ENCODE measurements around the gene PTPRH. TPM values are rescaled to one million over a fixed set of nuclear protein-coding genes. Genes with fewer than 3 reads are reported as not detected.

The PTPRH gene
- total and polyA plus RNA-seq, 7 experiments from 2014 or later = 0.56 TPM; not detected in 6

DNA sequence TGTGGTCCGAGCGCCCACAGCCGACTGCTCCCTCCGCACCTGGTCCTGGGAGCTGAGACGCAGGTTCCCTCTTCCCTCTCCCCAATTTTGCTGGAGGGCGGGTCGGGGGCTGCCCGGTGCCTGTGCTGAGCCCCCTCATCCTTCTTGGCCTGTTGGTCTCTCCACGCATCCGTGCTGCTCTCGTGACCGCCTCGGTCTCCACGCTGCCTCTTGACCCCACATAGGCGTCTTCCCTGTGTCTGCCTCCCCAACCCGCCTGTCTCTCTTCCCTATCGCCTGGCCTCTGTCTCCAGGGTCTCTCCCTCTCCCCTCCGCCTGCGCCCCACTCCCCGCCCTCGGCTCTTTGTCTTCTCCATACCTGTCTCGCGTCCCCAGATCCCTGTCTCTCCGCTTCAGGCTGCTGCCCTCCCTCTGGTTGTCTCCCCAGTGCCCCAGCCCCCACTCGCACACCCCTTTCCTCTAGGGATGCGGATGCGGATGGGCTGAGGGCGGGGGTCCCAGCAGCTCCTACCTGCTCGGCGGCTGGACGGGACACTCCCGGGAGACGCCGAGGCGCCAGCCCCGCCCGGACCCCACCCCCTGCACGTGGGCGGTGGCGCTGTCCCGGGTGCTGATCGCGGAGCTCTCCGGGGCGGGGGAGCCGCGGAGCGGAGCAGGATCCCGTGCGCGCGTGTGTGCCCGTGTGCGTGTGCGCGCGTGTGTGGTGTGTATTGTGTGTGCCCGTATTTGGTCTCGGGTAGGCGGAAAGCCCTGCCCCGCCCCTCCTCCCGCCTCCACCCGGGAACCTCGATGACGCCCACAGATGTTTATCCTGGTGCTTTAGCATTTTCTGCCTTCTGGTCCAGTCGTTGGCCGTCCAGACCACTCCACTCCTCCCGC, 29.5 kb downstream of the PTPRH start, which contains the start of gene SYT5:
Gene SYT5 (minus strand): TSS at position 684 of the 879 bp plus-strand sequence. CDS start 1,248 bp downstream, outside the sequence.
- POLR2A ChIA-PET = interaction anchor here (2.0 kb wide), 1 partner anchor 79 kb away, joined by 5 read pairs; the partner anchor contains the start of gene PPP6R1
- Mint-ChIP-seq H3K36me3 (peaks cover 0 to 4% (median 0%) of the 10 kb centered on the region in 5 donors), H3K27ac (peak within 1 kb of the TSS; percentile 38 to 94 (median 86)), H3K9me3 (peaks cover 0 to 6% (median 0%) of the 10 kb centered on the region in 11 donors), H3K4me3 (peak within 1 kb of the TSS; percentile 79 to 86 (median 83)), H3K4me1 (peaks cover 9 to 31% (median 19%) of the 10 kb centered on the region in 7 donors), H3K27me3 (peaks cover 55 to 72% (median 62%) of the 10 kb centered on the region in 5 donors)
- intact Hi-C loops (cut with micrococcal nuclease) = loop anchor here (1.0 to 5.0 kb wide), 11 partner anchors 20 to 296 kb away; partner anchors contain the start of genes KMT5C (in 2 of the 2), PPP6R1 (in 2 of the 2), PPP1R12C (in 1 of the 2) and RPL28 (in 1 of the 2)
- ATAC-seq = peak; percentile 60
- peak; percentile 21 to 90 (median 60) for DNase-seq
- no peaks in the 10 kb centered on the region for H3K9me3 ChIP-seq (ENCODE audit: control insufficient read depth in 2 of 3, low read length in 3 of 3)
- no peaks in the 10 kb centered on the region for H3K36me3 ChIP-seq (ENCODE audit: control insufficient read depth in 2 of 3, insufficient read depth in 3 of 3, low read length in 3 of 3)
- peak within 1 kb of the TSS; percentile 64 for H3K4me3 ChIP-seq (ENCODE audit: low read length)
- CTCF ChIA-PET = interaction anchor here (0.6 kb wide), 1 partner anchor 239 kb away, joined by 4 read pairs; no protein-coding TSS in a partner anchor
- H3K27ac ChIP-seq (ENCODE audit: low read depth, low read length) = peak within 1 kb of the TSS; percentile 41
- peaks cover 11 to 27% of the 10 kb centered on the region in 2 donors for H3K4me1 ChIP-seq (ENCODE audit: control insufficient read depth in 2 of 2, insufficient read depth in 2 of 2, low read length in 2 of 2)
- peaks cover 13 to 42% of the 10 kb centered on the region in 2 donors for H3K27me3 ChIP-seq (ENCODE audit: control insufficient read depth in 2 of 2, insufficient read depth in 2 of 2, low read length in 2 of 2)

DNA sequence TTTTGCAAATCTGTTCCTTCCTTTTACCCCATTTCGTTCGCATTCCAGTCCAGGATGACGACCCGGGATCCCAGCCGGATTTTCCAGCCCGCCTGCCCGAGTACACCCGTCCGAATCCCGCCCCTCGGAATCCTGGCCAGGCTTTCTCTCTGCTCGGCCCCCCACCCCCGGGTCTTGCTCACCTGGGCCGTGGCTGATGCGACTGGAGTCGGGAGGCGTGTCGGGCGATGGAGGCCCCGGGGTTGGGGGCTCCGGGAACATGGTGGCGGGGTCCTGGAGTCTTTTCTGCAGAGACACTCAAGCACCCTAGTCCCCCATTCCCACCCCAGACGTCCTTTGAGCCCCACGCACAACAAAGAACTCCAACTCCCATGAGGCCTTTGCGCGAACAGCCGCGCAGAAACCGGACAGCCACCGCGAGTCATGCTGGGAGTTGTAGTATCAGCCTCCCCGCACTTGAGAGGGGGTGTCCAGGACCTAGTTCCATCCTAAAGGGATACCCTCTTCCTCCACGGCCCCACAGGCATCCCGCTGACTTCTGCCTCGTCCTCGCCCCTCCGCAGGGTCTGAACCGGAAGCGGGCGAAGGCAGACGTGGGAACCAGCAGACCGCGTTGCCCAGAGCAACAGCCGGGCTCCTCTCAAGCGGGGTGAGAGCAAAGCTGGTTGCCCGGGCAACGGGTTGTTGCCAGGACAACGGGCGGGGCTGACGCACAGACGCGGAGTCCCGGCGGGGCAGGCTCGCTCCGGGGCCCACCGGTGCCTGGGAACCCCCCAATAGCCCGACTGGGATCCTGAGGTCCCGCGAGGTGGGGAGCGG, 30.3 kb downstream of the PTPRH start:
- H3K36me3 ChIP-seq (ENCODE audit: control insufficient read depth in 2 of 3, insufficient read depth in 3 of 3, low read length in 3 of 3) = no peaks in the 10 kb centered on the region
- peaks cover 15 to 32% of the 10 kb centered on the region in 2 donors for H3K4me1 ChIP-seq (ENCODE audit: control insufficient read depth in 2 of 2, insufficient read depth in 2 of 2, low read length in 2 of 2)
- DNase-seq (peak; percentile 87 to 98 (median 92)), ATAC-seq (peak; percentile 93)
- H3K9me3 ChIP-seq (ENCODE audit: control insufficient read depth in 2 of 3, low read length in 3 of 3) = no peaks in the 10 kb centered on the region
- CTCF ChIA-PET = no interaction called here
- peak overlapping the region; percentile 41 for H3K27ac ChIP-seq (ENCODE audit: low read depth, low read length)
- peak overlapping the region; percentile 64 for H3K4me3 ChIP-seq (ENCODE audit: low read length)
- H3K36me3 Mint-ChIP-seq = peaks cover 0 to 4% (median 0%) of the 10 kb centered on the region in 5 donors
- H3K27me3 Mint-ChIP-seq = peaks cover 63 to 79% (median 67%) of the 10 kb centered on the region in 5 donors
- peaks cover 13 to 50% of the 10 kb centered on the region in 2 donors for H3K27me3 ChIP-seq (ENCODE audit: control insufficient read depth in 2 of 2, insufficient read depth in 2 of 2, low read length in 2 of 2)
- H3K9me3 Mint-ChIP-seq = peaks cover 0 to 6% (median 0%) of the 10 kb centered on the region in 11 donors
- intact Hi-C loops (cut with micrococcal nuclease) = loop anchor here (1.0 to 5.0 kb wide), 11 partner anchors 19 to 297 kb away; partner anchors contain the start of genes KMT5C (in 2 of the 2), PPP6R1 (in 2 of the 2), PPP1R12C (in 1 of the 2) and RPL28 (in 1 of the 2)
- peak overlapping the region; percentile 49 to 85 (median 82) for H3K4me3 Mint-ChIP-seq
- POLR2A ChIA-PET = interaction anchor here (2.0 kb wide), 1 partner anchor 80 kb away, joined by 5 read pairs; the partner anchor contains the start of gene PPP6R1
- H3K4me1 Mint-ChIP-seq = peaks cover 9 to 36% (median 26%) of the 10 kb centered on the region in 7 donors
- H3K27ac Mint-ChIP-seq = peak overlapping the region; percentile 38 to 94 (median 86)

GRCh38 chr19:55176076-55176475, 33.2 kb downstream of the PTPRH start:
- Mint-ChIP-seq H3K27ac (no peak overlapping the region), H3K9me3 (peaks cover 0 to 11% (median 4%) of the 10 kb centered on the region in 11 donors), H3K27me3 (peaks cover 69 to 83% (median 78%) of the 10 kb centered on the region in 5 donors), H3K36me3 (peaks cover 0 to 4% (median 0%) of the 10 kb centered on the region in 5 donors), H3K4me1 (peaks cover 14 to 48% (median 36%) of the 10 kb centered on the region in 7 donors), H3K4me3 (no peak overlapping the region)
- ATAC-seq = no peak
- Histone ChIP-seq H3K27ac (ENCODE audit: low read depth, low read length) (no peak overlapping the region), H3K36me3 (ENCODE audit: control insufficient read depth in 2 of 3, insufficient read depth in 3 of 3, low read length in 3 of 3) (no peaks in the 10 kb centered on the region), H3K27me3 (ENCODE audit: control insufficient read depth in 2 of 2, insufficient read depth in 2 of 2, low read length in 2 of 2) (peaks cover 12 to 49% of the 10 kb centered on the region in 2 donors), H3K9me3 (ENCODE audit: control insufficient read depth in 2 of 3, low read length in 3 of 3) (no peaks in the 10 kb centered on the region), H3K4me3 (ENCODE audit: low read length) (no peak overlapping the region), H3K4me1 (ENCODE audit: control insufficient read depth in 2 of 2, insufficient read depth in 2 of 2, low read length in 2 of 2) (peaks cover 21 to 39% of the 10 kb centered on the region in 2 donors)
- intact Hi-C loops (cut with micrococcal nuclease) = loop anchor here in 1 of 2 donors (5.0 kb wide), 1 partner anchor 41 kb away; no protein-coding TSS in a partner anchor
- POLR2A ChIA-PET = no interaction called here
- DNase-seq = no peak
- CTCF ChIA-PET = no interaction called here

DNA sequence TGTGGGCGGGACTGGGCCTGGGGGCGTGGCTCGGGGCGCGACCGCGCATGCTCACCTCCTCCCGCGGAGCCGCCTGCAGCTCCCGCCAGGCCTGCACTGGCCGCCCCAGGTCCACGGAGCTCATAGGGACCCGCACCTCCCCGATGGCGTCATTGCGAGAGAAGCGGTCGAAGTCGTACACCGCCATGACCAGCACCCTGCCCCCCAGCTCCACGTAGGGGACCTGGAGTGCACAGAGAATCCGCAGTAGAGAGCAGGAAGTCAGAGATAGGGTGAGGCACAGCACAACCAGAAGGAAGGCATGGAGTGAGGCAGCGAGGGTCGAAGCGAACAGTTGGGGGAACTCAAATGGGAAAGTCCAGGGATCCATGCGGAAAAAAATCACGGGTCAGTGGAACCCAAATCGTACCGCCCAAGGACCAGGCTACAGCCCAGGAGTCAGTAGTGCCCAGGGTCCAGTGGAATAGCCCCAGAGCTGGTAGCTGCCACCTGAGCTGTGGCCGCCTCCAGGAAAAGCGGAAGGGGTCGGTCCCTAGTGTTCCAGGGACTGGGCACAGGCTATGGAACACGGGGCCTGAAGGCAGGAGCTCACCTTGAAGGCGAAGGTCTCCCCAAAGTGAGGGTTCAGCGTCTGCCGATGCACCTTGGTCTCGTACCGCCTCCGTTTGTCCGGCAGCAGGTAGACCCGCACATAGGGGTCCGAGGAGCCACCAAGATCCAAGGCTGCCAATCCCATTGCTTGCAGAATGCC, 34.0 kb downstream of the PTPRH start:
- peaks cover 68 to 82% (median 76%) of the 10 kb centered on the region in 5 donors for H3K27me3 Mint-ChIP-seq

GRCh38 chr19:55174425-55175116, 34.7 kb downstream of the PTPRH start:
- ChIA-PET CTCF (interaction anchor here (0.5 to 0.7 kb wide), 2 partner anchors 127 to 129 kb away, joined by 3 read pairs; no protein-coding TSS in a partner anchor), POLR2A (interaction anchor here (0.6 kb wide), 1 partner anchor 82 kb away, joined by 4 read pairs; no protein-coding TSS in a partner anchor)
- Mint-ChIP-seq H3K27me3 (peaks cover 72 to 83% (median 79%) of the 10 kb centered on the region in 5 donors), H3K9me3 (peaks cover 0 to 11% (median 4%) of the 10 kb centered on the region in 11 donors), H3K4me1 (peaks cover 12 to 36% (median 29%) of the 10 kb centered on the region in 7 donors), H3K36me3 (peaks cover 0 to 4% (median 0%) of the 10 kb centered on the region in 5 donors), H3K4me3 (peak overlapping the region in 7 of 10 donors; percentile 42 to 81 (median 62)), H3K27ac (no peak overlapping the region)
- H3K4me3 ChIP-seq (ENCODE audit: low read length) = no peak overlapping the region
- DNase-seq (no peak), ATAC-seq (no peak)
- no peak overlapping the region for H3K27ac ChIP-seq (ENCODE audit: low read depth, low read length)
- intact Hi-C loops (cut with micrococcal nuclease) = loop anchor here in 1 of 2 donors (5.0 kb wide), 1 partner anchor 43 kb away; no protein-coding TSS in a partner anchor
- no peaks in the 10 kb centered on the region for H3K36me3 ChIP-seq (ENCODE audit: control insufficient read depth in 2 of 3, insufficient read depth in 3 of 3, low read length in 3 of 3)
- no peaks in the 10 kb centered on the region for H3K9me3 ChIP-seq (ENCODE audit: control insufficient read depth in 2 of 3, low read length in 3 of 3)
- peaks cover 18 to 28% of the 10 kb centered on the region in 2 donors for H3K4me1 ChIP-seq (ENCODE audit: control insufficient read depth in 2 of 2, insufficient read depth in 2 of 2, low read length in 2 of 2)
- H3K27me3 ChIP-seq (ENCODE audit: control insufficient read depth in 2 of 2, insufficient read depth in 2 of 2, low read length in 2 of 2) = peaks cover 4 to 39% of the 10 kb centered on the region in 2 donors

More for the DNA sequence above, 34.0 kb downstream of the PTPRH start:
- H3K27ac ChIP-seq (ENCODE audit: low read depth, low read length) = no peak overlapping the region
- H3K27me3 ChIP-seq (ENCODE audit: control insufficient read depth in 2 of 2, insufficient read depth in 2 of 2, low read length in 2 of 2) = peaks cover 4 to 42% of the 10 kb centered on the region in 2 donors
- Mint-ChIP-seq H3K9me3 (peaks cover 0 to 11% (median 5%) of the 10 kb centered on the region in 11 donors), H3K36me3 (peaks cover 0 to 4% (median 0%) of the 10 kb centered on the region in 5 donors), H3K4me3 (peak overlapping the region in 1 of 10 donors; percentile 51), H3K4me1 (peaks cover 14 to 40% (median 34%) of the 10 kb centered on the region in 7 donors), H3K27ac (no peak overlapping the region)
- no peak overlapping the region for H3K4me3 ChIP-seq (ENCODE audit: low read length)
- peaks cover 21 to 35% of the 10 kb centered on the region in 2 donors for H3K4me1 ChIP-seq (ENCODE audit: control insufficient read depth in 2 of 2, insufficient read depth in 2 of 2, low read length in 2 of 2)
- DNase-seq = no peak
- intact Hi-C loops (cut with micrococcal nuclease) = loop anchor here in 1 of 2 donors (5.0 kb wide), 1 partner anchor 42 kb away; no protein-coding TSS in a partner anchor
- no peak for ATAC-seq
- ChIA-PET CTCF (interaction anchor here (0.7 kb wide), 2 partner anchors 8 to 126 kb away, joined by 3 read pairs; no protein-coding TSS in a partner anchor), POLR2A (interaction anchor here (0.6 kb wide), 1 partner anchor 81 kb away, joined by 4 read pairs; no protein-coding TSS in a partner anchor)
- H3K36me3 ChIP-seq (ENCODE audit: control insufficient read depth in 2 of 3, insufficient read depth in 3 of 3, low read length in 3 of 3) = no peaks in the 10 kb centered on the region
- no peaks in the 10 kb centered on the region for H3K9me3 ChIP-seq (ENCODE audit: control insufficient read depth in 2 of 3, low read length in 3 of 3)

All from naive thymus-derived CD4-positive, alpha-beta T cell (primary cell).